H1 (cell line): Measurements from ENCODE around the gene PRMT9. TPM values are rescaled to one million over a fixed set of nuclear protein-coding genes. Genes with fewer than 3 reads are reported as not detected.

Source experiments
- CTCF ChIA-PET: fragments of 300-600 bp; sonication (Branson Sonifier 250); formaldehyde crosslinking; loops from one replicate; lab custom pipeline; 2021; ENCODE audit not compliant: partially characterized antibody; lab: Charles Lee
- POLR2A ChIA-PET: fragments of 300-600 bp; sonication (Branson Sonifier 250); formaldehyde crosslinking; loops from one replicate; lab custom pipeline; 2021; ENCODE audit warnings: inconsistent platforms; ENCODE audit not compliant: partially characterized antibody; lab: Charles Lee
- DNase-seq, 2 experiments: peaks; one replicate each; pipeline versions ENCODE4 v3.0.0 to v3.0.0-alpha.2; 2010 to 2022; ENCODE audit warnings: low spot score in 2 of 2, low read depth in 1 of 2, mixed read lengths in 1 of 2
- FAIRE-seq: peaks from 2 replicates; lab custom pipeline; 2011; peaks lifted over from hg19 to GRCh38; lab: Jason Lieb, UNC
- H2AFZ ChIP-seq: 2 replicates; pipeline ENCODE4 v1.8.1; 2012; ENCODE audit warnings: low read length, inconsistent platforms
- H2AK5ac ChIP-seq: 2 replicates; pipeline ENCODE4 v1.6.1; 2013; ENCODE audit warnings: low read depth, low read length
- H2BK120ac ChIP-seq: replicated peaks from 2 replicates; pipeline ENCODE3; 2013; ENCODE audit warnings: low read depth, low read length, inconsistent platforms
- H2BK12ac ChIP-seq: 2 replicates; pipeline ENCODE4 v1.6.1; 2013; ENCODE audit warnings: low read depth, low read length
- H2BK15ac ChIP-seq: 2 replicates; pipeline ENCODE4 v1.6.1; 2013; ENCODE audit warnings: low read length
- H2BK20ac ChIP-seq: 2 replicates; pipeline ENCODE4 v1.6.1; 2013; ENCODE audit warnings: low read length
- H2BK5ac ChIP-seq: 2 replicates; pipeline ENCODE4 v1.6.1; 2013; ENCODE audit warnings: low read depth, low read length
- H3K14ac ChIP-seq: 2 replicates; pipeline ENCODE4 v1.6.1; 2013; ENCODE audit warnings: inconsistent platforms; ENCODE audit not compliant: insufficient read length
- H3K18ac ChIP-seq: 2 replicates; pipeline ENCODE4 v1.6.1; 2013; ENCODE audit warnings: low read length; ENCODE audit errors: extremely low read depth
- H3K23ac ChIP-seq: 2 replicates; pipeline ENCODE4 v1.6.1; 2013; ENCODE audit warnings: inconsistent platforms; ENCODE audit not compliant: insufficient read length
- H3K23me2 ChIP-seq: 2 replicates; pipeline ENCODE4 v1.6.1; 2013; ENCODE audit warnings: low read depth, low read length
- H3K27ac ChIP-seq: 2 replicates; pipeline ENCODE4 v1.6.1; 2011; ENCODE audit warnings: low read depth, low read length, inconsistent platforms
- H3K27me3 ChIP-seq, 4 experiments: replicated peaks in 1 of 4; 1 replicate in 1 of 4; 2 replicates in 3 of 4; pipeline versions ENCODE4 v1.6.1 to v1.8.1; 2011 to 2013; ENCODE audit warnings: low read length in 3 of 4, mild to moderate bottlenecking in 3 of 4, inconsistent platforms in 2 of 4, mixed read lengths in 2 of 4, moderate library complexity in 1 of 4; ENCODE audit not compliant: control insufficient read depth in 3 of 4, insufficient read depth in 3 of 4; ENCODE audit errors: extremely low read depth in 1 of 4
- H3K36me3 ChIP-seq, 4 experiments: 2 replicates each; pipeline versions ENCODE4 v1.6.1 to v1.8.1; 2011 to 2013; ENCODE audit warnings: mild to moderate bottlenecking in 4 of 4, low read length in 3 of 4, moderate library complexity in 2 of 4, control low read depth in 1 of 4, inconsistent platforms in 1 of 4; ENCODE audit not compliant: insufficient read depth in 4 of 4, control insufficient read depth in 2 of 4
- H3K4ac ChIP-seq: replicated peaks from 2 replicates; pipeline ENCODE3; 2013; ENCODE audit warnings: low read length, low read depth, mixed read lengths, inconsistent platforms; ENCODE audit not compliant: insufficient read length
- H3K4me1 ChIP-seq, 4 experiments: replicated peaks in 1 of 4; 1 replicate in 1 of 4; 2 replicates in 3 of 4; pipeline versions ENCODE4 v1.6.1 to v1.8.1; 2011 to 2013; ENCODE audit warnings: low read length in 3 of 4, inconsistent platforms in 2 of 4, mixed read lengths in 1 of 4; ENCODE audit not compliant: insufficient read depth in 4 of 4, control insufficient read depth in 3 of 4
- H3K4me2 ChIP-seq, 2 experiments: 2 replicates each; pipeline versions ENCODE4 v1.6.1 to v1.8.1; 2011 to 2013; ENCODE audit warnings: low read depth in 2 of 2, low read length in 2 of 2, control low read depth in 1 of 2, inconsistent platforms in 1 of 2, mild to moderate bottlenecking in 1 of 2; ENCODE audit not compliant: insufficient read depth in 1 of 2
- H3K4me3 ChIP-seq, 4 experiments: fragments of 200-600, 300-600 bp in 1 of 4; sonication (generic), shearing (Covaris generic), sonication (Bioruptor Twin) in 1 of 4; 2 replicates each; pipeline versions ENCODE4 v1.5.1 to v1.8.1; 2011 to 2016; ENCODE audit warnings: low read length in 4 of 4, low read depth in 3 of 4, control low read depth in 2 of 4, inconsistent platforms in 2 of 4, mild to moderate bottlenecking in 2 of 4, mixed read lengths in 1 of 4, moderate library complexity in 1 of 4; ENCODE audit not compliant: insufficient read depth in 2 of 4; ENCODE audit errors: extremely low read depth in 1 of 4
- H3K56ac ChIP-seq: replicated peaks from 2 replicates; pipeline ENCODE3; 2013; ENCODE audit warnings: low read depth, mild to moderate bottlenecking, mixed read lengths, low read length, inconsistent platforms; ENCODE audit not compliant: insufficient read length
- H3K79me1 ChIP-seq: 2 replicates; pipeline ENCODE4 v1.6.1; 2013; ENCODE audit warnings: low read depth, low read length, control low read depth
- H3K79me2 ChIP-seq, 2 experiments: 2 replicates each; pipeline versions ENCODE4 v1.6.1 to v1.8.1; 2012 to 2013; ENCODE audit warnings: low read length in 2 of 2, mild to moderate bottlenecking in 2 of 2, inconsistent platforms in 1 of 2; ENCODE audit not compliant: insufficient read depth in 2 of 2, control insufficient read depth in 1 of 2
- H3K9ac ChIP-seq, 4 experiments: replicated peaks in 1 of 4; 1 replicate in 1 of 4; 2 replicates in 3 of 4; pipeline versions ENCODE4 v1.6.1 to v1.8.1; 2011 to 2013; ENCODE audit warnings: low read depth in 3 of 4, low read length in 3 of 4, control low read depth in 2 of 4, mild to moderate bottlenecking in 2 of 4, moderate library complexity in 2 of 4, inconsistent platforms in 1 of 4; ENCODE audit errors: extremely low read depth in 1 of 4
- H3K9me3 ChIP-seq, 2 experiments: 2 replicates each; pipeline versions ENCODE4 v1.6.1 to v1.8.1; 2012 to 2013; ENCODE audit warnings: mild to moderate bottlenecking in 2 of 2, moderate library complexity in 2 of 2, control low read depth in 1 of 2, inconsistent platforms in 1 of 2, low read depth in 1 of 2, low read length in 1 of 2, mixed read lengths in 1 of 2; ENCODE audit not compliant: insufficient read depth in 2 of 2
- H4K20me1 ChIP-seq, 2 experiments: replicated peaks in 1 of 2; 2 replicates each; pipeline versions ENCODE3 to v1.8.1; 2011 to 2013; ENCODE audit warnings: inconsistent platforms in 2 of 2, low read length in 2 of 2, mild to moderate bottlenecking in 1 of 2; ENCODE audit not compliant: insufficient read depth in 2 of 2, control insufficient read depth in 1 of 2
- H4K5ac ChIP-seq: 2 replicates; pipeline ENCODE4 v1.6.1; 2013; ENCODE audit warnings: low read length, low read depth, mixed read lengths, inconsistent platforms; ENCODE audit not compliant: insufficient read length
- H4K8ac ChIP-seq: 2 replicates; pipeline ENCODE4 v1.8.0; 2013; ENCODE audit warnings: mild to moderate bottlenecking, moderate library complexity, low read length, inconsistent platforms; ENCODE audit not compliant: insufficient read depth; ENCODE audit errors: extremely low read depth
- H4K91ac ChIP-seq: replicated peaks from 2 replicates; pipeline ENCODE3; 2013; ENCODE audit warnings: low read length, mixed read lengths, inconsistent platforms; ENCODE audit not compliant: insufficient read length
- BRCA1 ChIP-seq: IDR thresholded peaks from 2 replicates; pipeline ENCODE4 v1.6.1; 2012; ENCODE audit warnings: low read depth, low read length, improper control_type of control experiment
- CEBPB ChIP-seq: IDR thresholded peaks from 2 replicates; pipeline ENCODE4 v1.6.1; 2012; ENCODE audit warnings: low read depth, low read length
- CREB1 ChIP-seq: IDR thresholded peaks from 2 replicates; pipeline ENCODE4 v1.6.1; 2012; ENCODE audit warnings: inconsistent platforms
- HDAC6 ChIP-seq: IDR thresholded peaks from one replicate; pipeline ENCODE4 v1.7.1; 2012; ENCODE audit warnings: low read depth, mild to moderate bottlenecking, inconsistent platforms, low read length, moderate library complexity
- POLR2A ChIP-seq, 2 experiments: IDR thresholded peaks; 1 replicate in 1 of 2; 2 replicates in 1 of 2; pipeline ENCODE4 v1.6.1; 2011; ENCODE audit warnings: low read depth in 2 of 2, low read length in 2 of 2, mild to moderate bottlenecking in 2 of 2; ENCODE audit errors: control extremely low read depth in 1 of 2
- RFX5 ChIP-seq: IDR thresholded peaks from 2 replicates; pipeline ENCODE4 v1.6.1; 2011; ENCODE audit warnings: low read depth, low read length, improper control_type of control experiment, borderline replicate concordance
- SIRT6 ChIP-seq: IDR thresholded peaks from one replicate; pipeline ENCODE4 v1.7.1; 2012; ENCODE audit warnings: low read length, inconsistent platforms
- TCF12 ChIP-seq: IDR thresholded peaks from 2 replicates; pipeline ENCODE4 v1.6.1; 2011; ENCODE audit warnings: low read depth, mild to moderate bottlenecking, low read length
- YY1 ChIP-seq: IDR thresholded peaks from 2 replicates; pipeline ENCODE4 v1.6.1; 2011; ENCODE audit warnings: low read depth, mild to moderate bottlenecking, low read length
- WGBS, 2 experiments: shearing (Covaris generic) in 1 of 2; methylation state at CpG; one replicate each; pipeline versions ENCODE4 v1.1.6 to v1.1.7; 2013 to 2015; ENCODE audit warnings: low lambda C conversion rate in 2 of 2, mixed read lengths in 2 of 2, inconsistent platforms in 1 of 2, low coverage in 1 of 2, missing lambda C conversion rate in 1 of 2; ENCODE audit not compliant: insufficient replicate concordance in 2 of 2, insufficient coverage in 1 of 2, insufficient read length in 1 of 2; ENCODE audit errors: extremely low coverage in 1 of 2, missing lambda C conversion rate in 1 of 2; 5-methylcytosine and 5-hydroxymethylcytosine counted together
- polyA plus RNA-seq, 7 experiments: library from polyadenylated mRNA; depleted of rRNA in 3 of 7; stranded (reverse) in 5 of 7; unstranded in 2 of 7; fragments of >200 nt in 5 of 7; fragments of 200-250 nt in 2 of 7; gene quantifications; 1 replicate in 5 of 7; 2 replicates in 1 of 7; 4 replicates in 1 of 7; pipeline versions ENCODE4 v1.2.1 to v1.2.3, GENCODE V29; 2011 to 2013; ENCODE audit warnings: missing spikeins in 2 of 7, mixed read lengths in 2 of 7
- total RNA-seq: library from RNA; stranded (reverse); fragmentation: NEBNext Ultra II Directional; extraction: Animal tissue kit (Norgen Biotek cat#: 25700); gene quantifications from 2 replicates; pipeline ENCODE4 v1.2.1, GENCODE V29; 2021

The PRMT9 gene
- total and polyA plus RNA-seq, 2 of the 8 experiments (the other 6 are each of a cell fraction or from before 2014, with no cell fraction given), result 3.8 to 9.6 TPM

GRCh38 chr4:147727476-147728028, 43.6 kb upstream of the PRMT9 start:
- Histone ChIP-seq H3K79me1 (no peaks in the 10 kb centered on the region), H2AFZ (no peak overlapping the region), H3K14ac (no peak overlapping the region), H3K56ac (no peak overlapping the region), H3K4me1 (peaks cover 0 to 3% (median 2%) of the 10 kb centered on the region in 4 experiments; a peak in 2 of 7 replicates), H3K18ac (no peak overlapping the region), H4K20me1 (no peaks in the 10 kb centered on the region), H2BK12ac (no peak overlapping the region), H3K36me3 (no peaks in the 10 kb centered on the region), H4K5ac (no peak overlapping the region), H2BK20ac (no peak overlapping the region), H4K91ac (no peak overlapping the region), H3K23ac (no peak overlapping the region), H3K9me3 (no peaks in the 10 kb centered on the region), H3K27ac (no peak overlapping the region), H3K27me3 (peaks cover 0 to 17% (median 9%) of the 10 kb centered on the region in 4 experiments; a peak in 4 of 7 replicates), H2BK5ac (no peak overlapping the region), H2BK15ac (no peak overlapping the region), H2BK120ac (no peak overlapping the region), H4K8ac (no peak overlapping the region), H2AK5ac (no peak overlapping the region), H3K4me3 (no peak overlapping the region), H3K4ac (no peak overlapping the region), H3K79me2 (no peaks in the 10 kb centered on the region), H3K23me2 (peaks cover 10% of the 10 kb centered on the region; the same call in 1 of the 2 replicates), H3K4me2 (no peak overlapping the region), H3K9ac (no peak overlapping the region)
- DNase-seq, result no peak
- ChIA-PET POLR2A (no interaction called here), CTCF (interaction anchor here (1.0 to 2.6 kb wide), 3 partner anchors 11 to 139 kb away, joined by 3 to 13 read pairs (median 7); no protein-coding TSS in a partner anchor)
- 83% methylated on average over 2 of the region's 2 CpGs; no CpG with 5 or more reads in 1 of the 2 experiments for WGBS, 2 experiments
- no peak for FAIRE-seq
- TF ChIP-seq POLR2A (IDR thresholded peaks at IDR 0.05; ENCODE audit: control extremely low read depth in 1 of 2, low read depth in 2 of 2, low read length in 2 of 2) (no peak), CREB1 (no peak), YY1 (no peak), TCF12 (no peak), SIRT6 (no peak), HDAC6 (no peak), BRCA1 (no peak), RFX5 (no peak), CEBPB (no peak)
